Measurements from ENCODE around the gene FBXW9.
A peak's percentile ranks its signal among the peaks of the same experiment; 100 is the strongest.
"Not testable (repeated sequence)": the region's sequence is repeated elsewhere in the genome, so short reads cannot be mapped to it uniquely, and the experiment has no call there.

Gene FBXW9

DNA sequence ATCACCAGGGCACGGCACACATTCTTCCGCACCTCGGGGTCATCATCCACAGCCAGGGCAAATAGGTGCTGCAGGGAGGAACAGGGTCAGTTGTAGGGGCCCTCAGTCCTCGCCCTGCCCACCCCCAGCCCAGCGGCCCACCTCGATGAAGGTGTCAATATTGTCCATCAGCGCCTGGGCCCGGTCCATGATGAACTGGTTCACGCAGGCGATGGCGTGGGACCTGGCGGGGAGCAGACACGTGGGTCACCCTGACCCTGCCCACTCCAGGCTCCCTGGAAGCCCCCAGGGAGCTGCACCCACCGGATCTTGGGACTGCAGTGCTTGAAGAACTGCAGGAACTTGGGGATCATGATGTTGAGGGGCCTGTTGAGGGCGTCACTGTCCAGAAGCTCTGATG is 18.7 kb upstream of the FBXW9 start:
- DNase-seq, result no peak

DNA sequence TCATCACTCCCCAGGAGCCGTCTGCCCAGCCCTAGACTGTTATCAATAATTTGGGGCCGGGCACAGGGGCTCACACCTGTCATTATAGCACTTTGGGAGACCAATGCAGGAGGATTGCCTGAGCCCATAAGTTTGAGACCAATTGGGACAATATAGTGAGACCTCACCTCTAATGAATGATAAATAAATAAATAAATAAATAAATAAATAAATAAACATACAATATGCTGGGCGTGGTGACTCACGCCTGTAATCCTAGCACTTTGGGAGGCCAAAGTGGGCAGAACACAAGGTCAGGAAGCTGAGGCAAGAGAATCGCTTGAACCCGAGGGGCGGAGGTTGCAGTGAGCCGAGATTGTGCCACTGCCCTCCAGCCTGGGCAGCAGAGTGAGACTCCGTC is 16.9 kb upstream of the FBXW9 start:
- DNase-seq, result not testable (repeated sequence)

DNA sequence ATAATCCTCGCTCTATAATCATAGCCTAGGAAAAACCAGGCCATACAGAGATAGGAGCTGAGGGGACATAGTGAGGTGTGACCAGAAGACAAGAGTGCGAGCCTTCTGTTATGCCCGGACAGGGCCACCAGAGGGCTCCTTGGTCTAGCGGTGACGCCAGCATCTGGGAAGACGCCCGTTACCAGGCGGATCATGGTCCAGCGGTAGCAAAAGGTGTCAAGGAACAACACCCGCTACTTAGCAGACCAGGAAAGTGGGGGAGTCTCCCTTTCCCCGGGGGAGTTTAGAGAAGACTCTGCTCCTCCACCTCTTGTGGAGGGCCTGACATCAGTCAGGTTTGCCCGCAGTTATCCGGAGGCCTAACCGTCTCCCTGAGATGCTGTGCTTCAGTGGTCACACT is 15.6 kb upstream of the FBXW9 start:
- not testable (repeated sequence) for DNase-seq

DNA sequence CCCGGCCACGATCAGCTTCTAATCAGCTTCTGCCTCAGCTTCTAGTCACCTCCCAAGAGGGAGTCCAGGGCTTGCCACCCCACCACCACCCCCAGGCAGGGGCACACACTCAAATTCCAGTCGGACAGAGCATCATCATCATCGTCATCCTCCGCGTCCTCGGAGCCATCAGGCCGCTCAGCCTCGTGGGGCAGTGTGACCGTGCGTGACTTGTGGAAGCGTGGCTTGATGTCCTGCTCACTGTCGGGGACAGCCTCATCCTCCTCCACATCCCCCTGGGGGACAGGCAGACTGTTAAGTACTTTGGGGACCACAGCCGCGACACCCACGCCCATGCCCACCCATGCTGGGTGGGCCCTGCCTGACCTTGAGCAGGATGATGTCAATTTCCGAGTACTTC is 14.8 kb upstream of the FBXW9 start:
- no peak for DNase-seq

DNA sequence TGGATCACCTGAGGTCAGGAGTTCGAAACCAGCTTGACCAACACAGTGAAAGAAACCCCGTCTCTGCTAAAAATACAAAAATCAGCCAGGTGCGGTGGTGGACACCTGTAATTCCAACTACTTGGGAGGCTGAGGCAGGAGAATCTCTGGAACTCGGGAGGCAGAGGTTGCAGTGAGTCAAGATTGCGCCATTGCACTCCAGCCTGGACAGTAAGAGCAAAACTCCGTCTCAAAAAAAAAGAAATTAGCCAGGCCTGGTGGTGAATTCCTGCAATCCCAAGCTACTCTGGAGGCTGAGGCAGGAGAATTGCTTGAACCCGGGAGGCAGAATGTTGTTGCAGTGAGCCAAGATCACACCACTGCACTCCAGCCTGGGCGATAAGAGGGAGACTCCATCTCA is 12.2 kb upstream of the FBXW9 start:
- DNase-seq, result no peak

DNA sequence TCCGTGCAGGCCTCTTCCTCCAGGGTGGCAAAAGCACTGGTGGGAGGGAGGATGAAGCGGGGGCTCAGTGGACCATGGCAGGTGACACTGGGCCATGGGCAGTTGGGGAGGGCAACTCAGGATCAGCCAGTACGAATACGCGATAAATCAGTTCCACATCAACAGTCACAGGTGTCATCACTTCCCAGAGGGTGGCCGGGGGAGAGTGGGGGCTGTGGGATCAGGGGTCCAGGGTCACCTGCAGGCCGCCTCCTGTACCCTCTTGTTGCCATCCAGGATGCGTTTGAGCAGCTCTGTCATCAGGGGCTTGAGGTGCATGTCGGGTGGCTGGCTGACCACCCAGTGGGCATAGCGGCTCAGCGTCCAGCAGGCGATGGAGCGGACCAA is 9.9 kb upstream of the FBXW9 start:
- DNase-seq, result no peak

DNA sequence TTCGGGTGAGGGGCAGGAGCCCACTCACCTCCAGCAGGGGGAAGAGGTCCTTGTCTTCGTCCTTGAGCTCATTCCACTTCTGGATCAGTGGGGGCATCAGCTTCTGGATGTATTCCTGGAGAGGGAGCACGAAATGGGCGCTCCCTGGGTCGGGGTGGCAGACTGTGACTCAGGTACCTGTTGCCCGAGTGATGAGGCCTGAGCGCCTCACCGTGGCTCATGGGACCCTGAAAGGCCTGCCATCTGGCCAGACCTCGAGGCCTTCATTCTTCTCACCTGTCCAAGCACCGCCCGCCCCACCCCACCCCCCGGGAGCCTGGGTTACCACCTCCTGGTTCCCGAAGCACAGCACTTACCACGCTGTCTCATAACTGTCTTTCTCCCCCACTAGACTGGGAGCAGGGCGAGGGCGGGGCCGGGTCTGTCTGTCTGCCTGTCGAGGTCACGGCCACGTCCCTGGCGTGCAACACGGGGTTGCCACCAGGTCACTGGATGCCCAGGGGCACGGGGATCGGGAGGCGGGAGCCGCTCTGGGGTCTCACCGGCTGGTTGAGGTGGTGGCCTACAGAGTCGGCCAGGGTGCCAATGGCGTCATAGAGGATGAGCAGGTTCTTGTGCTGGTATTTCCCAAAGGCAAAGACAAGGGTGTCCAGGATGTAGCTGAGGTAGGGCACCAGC is 9.4 kb upstream of the FBXW9 start:
- no peak for DNase-seq

DNA sequence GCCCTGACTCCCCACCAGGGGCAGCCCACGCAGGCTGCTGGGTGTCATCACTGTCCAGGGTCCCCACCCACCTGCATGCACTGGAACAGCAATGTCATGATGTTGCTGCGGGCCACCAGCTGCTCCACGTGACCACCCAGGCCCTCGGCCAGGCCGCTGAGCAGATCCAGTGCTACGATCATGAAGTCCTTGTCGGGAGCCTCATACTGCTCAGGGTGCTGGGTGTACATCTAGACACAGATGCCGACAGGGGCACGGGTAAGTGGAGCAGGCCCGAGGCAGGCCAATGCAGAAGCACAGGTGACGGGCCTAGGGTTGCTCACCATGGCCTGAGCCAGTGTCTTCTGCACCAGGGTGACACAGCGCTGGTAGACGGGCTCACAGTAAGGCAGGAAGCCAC is 8.7 kb upstream of the FBXW9 start:
- no peak for DNase-seq

DNA sequence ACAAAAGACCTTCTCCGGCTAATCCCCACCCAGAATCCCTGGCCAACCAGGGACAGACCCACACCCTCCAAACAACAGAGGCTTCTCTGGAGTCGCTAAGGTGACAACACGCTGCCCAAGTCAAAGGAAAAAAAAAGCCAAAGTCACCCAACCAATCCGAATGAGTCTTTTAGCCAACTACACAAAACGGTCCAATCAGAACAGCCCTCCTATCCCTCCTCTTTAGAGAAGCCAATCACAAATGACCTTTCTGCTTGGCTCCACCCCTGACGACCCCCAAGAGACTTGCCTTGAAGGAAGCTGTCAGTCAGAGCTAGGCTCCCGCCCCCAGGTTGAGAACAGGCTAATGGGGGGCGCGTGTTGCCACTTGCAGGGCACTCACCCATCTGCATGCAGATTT is 6.6 kb upstream of the FBXW9 start:
- no peak for DNase-seq

DNA sequence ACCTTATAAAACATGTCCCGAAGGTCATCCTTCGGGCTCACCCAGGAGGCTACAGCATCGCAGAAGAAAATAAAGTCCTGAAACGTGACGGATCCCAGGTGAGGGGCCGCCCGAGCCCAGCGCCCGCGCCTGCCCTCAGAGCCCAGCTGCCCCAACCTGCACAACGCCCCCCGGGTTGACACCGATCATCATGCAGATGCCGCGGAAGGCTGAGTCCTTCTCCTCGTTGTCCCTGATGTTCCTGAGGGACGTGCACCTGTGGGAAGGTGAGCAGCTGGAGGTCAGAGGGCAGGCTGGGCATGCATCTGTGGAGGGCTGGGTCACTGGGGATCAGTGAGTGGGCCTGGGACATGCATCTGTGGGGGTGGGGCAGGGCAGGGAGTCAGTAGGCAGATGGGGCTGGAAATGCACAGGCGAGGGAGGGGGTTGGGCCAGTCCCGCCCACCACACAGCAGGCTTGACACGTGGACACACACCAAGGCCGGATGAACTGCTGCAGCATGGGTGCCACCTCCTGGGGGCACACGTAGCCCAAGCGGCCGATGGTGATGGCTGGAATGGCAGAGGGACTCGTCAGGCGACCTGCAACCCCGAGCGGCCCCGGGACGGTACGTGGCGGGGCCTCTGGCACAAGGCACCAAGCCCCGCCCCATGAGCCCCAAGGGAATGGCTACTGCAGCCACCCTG is 5.3 kb upstream of the FBXW9 start:
- DNase-seq, result no peak

DNA sequence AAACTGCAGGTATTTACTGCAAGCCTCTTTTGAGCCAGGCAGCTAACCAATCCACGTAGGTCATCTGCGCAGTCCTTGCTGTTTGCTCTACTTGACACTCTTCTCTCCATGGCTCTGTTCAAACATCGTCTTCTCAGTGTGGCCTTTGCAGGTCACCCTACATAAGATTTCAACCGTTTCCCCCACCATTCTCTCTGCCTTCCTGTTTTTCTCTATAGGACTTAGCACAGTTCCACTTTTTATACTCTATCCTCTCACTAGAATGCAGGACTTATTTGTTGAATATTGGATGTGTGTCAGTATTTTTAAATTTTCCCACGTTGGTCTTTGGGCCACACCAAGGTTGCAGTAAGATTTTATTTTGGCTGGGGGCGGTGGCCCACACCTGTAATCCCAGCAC is 1.7 kb upstream of the FBXW9 start:
- no peak for DNase-seq

DNA sequence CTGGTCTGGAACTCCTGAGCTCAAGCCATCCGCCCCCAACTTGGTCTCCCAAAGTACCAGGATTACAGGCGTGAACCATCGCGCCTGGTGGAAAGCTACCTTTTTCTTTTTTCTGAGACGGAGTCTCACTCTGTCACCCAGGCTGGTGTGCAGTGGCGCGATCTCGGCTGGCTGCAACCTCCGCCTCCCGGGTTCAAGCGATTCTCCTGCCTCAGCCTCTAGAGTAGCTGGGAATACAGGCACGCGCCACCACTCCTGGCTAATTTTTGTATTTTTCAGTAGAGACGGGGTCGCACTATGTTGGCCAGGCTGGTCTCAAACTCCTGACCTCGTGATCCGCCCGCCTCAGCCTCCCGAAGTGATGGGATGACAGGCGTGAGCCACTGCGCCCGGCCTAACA is 994 bp upstream of the FBXW9 start:
- not testable (repeated sequence) for DNase-seq

DNA sequence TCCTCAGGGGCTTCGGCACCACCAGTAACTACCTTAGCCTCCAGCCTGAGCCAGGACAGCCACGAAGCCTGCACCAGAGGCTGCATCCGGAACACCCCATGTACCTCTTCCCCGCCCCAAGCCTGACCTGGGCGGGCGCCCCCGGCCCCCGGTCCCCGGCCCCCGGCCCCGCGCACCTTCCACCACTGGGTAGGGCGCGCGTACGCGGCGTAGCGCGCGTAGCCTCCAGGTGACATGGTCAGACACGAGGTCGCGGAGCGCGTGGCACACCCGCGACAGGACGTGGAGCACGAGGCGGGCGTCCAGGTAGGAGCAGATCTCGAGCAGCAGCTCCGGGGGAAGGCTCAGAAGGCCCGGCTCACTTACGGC is 450 bp downstream of the FBXW9 start:
- DNase-seq, result no peak

DNA sequence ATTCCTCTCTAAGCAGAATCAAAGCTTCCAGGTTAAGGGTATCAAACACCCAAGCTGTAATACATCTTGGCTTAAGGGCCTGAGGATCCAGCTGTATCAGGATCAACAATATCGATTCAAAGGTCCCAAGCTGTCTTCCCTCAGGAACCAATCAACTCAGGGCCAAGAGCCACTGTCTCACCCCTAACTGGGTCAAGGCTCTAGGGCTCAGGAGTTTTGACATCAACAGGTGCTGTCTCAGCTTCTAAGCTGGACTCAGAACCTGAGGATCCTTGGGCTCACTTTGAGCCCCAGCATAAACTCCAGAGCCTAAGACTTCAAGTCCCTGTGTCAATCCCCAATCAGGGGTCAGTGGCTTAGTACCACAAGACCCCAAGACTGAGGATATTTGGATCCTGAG is 917 bp downstream of the FBXW9 start:
- no peak for DNase-seq

DNA sequence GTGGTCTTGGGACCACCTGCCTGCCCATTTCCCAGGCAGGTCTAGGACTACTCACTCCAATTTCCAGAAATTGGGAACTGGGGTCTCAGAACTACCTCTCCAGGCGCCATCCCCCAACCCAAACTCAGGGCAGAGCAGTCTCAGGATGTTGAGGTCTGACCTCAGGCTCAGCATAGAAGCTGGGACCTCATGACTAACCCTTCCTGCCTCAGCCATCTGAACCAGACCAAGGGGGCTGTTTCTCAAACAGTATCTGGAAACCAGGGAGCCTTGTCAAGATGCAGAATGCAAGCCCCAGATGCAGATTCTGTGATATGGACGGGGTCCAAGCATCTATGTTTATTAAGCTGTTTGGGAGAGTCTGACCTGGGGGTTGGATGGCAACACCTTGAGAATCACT is 1.3 kb downstream of the FBXW9 start:
- DNase-seq, result no peak

DNA sequence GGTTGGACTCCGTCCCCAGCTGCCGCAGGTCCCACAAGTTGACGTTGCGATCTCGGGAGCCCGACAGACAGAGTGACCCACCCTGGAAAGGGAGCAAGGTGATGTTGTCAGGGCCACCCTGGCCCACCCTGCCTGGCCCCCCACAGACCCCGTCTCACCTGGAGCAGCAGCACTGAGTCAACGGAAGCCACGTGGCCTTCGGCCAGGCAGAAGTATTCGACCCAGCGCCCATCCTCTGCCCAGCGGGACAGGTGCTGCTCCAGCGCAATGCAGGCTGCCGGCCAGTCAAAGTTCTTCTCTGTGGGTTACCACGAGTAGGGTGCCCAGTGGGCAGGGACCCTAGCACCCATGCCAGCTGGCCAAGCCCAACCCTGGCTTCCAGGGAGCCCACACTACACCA is 1.8 kb downstream of the FBXW9 start:
- DNase-seq, result no peak

DNA sequence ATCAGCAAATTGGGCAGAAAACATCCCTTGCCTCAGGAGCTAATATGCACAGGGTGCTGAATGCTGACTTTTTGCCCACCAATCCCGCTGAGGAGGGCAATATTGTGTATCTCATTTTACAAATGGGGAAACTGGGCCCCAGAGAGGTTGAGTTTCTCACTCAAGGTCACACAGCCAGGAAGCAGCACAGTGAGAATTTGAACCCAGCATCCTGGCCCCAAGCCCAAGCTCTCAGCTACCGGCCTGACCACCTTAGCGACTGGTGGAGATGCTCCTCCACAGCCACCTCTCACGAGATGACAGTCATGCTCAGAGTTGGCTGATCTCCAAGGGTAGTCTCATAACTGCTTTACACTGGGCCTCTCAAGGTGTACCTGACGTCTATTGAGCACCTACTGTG is 3.5 kb downstream of the FBXW9 start:
- DNase-seq, result no peak

DNA sequence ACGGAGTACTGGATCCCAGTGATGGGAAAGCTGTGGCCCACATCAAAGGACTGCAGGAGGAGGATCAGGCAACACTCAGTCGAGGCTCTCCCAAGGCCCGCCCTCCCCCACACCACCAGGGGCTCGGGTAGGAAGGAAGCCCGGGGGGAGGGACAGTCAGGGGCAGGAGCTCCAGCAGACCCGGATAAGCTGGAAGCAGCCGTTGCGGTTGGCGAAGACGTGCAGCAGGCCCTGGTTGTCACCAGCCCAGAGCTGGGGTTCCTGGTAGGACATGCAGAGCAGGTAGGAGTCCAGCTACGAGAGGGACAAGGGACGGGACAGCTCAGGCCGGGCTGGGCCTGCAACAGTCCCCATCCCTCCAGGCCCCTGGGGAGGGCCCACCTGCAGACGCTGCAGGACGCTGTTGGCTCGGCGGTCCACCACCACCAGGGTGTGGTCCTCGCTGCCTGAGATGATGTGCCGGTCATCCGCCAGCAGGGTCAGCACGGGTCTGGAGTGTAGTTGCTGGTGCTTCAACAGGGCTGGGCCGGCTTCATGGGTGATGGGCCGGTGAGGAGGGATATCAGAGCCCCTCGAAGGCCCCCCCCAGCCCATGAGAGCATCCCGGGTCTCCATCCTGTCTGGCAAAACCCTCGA is 6.7 kb downstream of the FBXW9 start:
- DNase-seq, result no peak

DNA sequence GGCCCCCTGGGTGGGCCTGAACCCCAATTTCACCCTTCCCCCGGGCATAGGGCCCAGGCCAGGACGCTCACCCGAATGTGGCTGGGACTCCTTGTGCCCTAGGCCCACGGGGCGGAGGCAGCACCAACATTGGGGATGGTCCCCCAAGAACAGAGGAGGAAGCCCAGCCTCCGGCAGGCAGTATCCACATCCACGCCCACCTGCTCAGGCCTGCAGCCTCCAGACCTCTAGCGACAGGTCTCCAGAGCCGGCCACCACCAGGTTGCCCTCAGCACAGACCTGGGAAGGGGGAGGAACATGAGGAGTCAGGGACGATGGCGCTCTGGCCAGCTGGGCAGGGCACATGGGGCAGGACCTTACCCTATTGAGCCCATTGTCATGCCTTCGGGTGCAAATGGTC is 7.4 kb downstream of the FBXW9 start:
- DNase-seq, result no peak

DNA sequence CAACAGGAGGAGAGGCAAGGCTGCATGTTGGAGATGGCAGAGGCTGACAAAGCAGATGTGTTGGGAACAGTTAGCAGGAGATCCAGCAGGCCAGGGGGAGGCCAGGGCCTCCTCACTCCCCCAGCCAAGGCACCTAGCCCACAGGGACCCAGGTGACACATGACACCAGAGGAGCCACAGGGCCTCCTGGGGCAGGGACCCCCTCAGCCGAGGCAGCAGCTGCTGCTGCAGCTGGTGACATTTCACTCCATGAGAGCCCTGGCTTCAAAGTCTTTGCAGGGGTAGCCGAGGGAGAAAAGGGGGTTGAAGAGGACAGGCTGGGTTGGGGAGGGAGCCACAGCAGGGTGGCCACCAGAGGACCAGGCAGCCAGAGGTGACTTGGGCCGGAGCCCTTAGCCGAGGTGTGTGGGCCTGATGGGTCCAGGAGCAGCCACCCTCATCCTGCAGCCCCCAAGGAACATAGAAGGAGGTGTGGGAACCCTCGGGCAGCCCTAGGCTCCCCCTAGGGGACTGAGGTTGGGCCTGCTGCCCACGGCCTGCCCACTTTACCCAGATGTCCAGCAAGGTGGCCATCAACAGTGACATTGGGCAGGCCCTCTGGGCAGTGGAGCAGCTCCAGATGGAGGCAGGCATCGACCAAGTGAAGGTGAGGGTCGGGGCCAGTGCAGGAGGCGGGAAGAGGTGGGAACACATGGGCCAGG is 8.8 kb downstream of the FBXW9 start, which contains the start of gene GNG14:
Gene GNG14, plus strand, starts transcription at position 503 of the 701 bp plus-strand sequence. Its CDS starts 51 bp downstream, at position 554.
- DNase-seq, result no peak

DNA sequence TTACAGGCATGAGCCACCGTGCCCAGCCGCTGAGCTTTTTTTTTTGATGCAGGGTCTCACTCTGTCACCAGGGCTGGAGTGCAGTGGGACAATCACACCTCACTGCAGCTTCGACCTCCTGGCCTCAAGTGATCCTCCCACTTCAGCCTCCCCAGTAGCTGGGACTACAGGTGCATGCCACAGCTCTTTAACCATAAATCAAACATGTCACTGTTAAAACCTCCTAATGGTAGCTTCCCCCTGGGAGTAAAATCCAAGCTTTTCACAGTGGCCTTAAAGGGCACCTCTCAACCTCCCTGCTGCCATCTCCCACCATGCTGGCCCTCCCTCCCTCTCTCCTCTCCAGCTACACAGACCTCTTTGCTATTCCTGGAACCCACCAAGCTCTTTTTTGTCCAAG is 10.6 kb downstream of the FBXW9 start:
- DNase-seq, result no peak

DNA sequence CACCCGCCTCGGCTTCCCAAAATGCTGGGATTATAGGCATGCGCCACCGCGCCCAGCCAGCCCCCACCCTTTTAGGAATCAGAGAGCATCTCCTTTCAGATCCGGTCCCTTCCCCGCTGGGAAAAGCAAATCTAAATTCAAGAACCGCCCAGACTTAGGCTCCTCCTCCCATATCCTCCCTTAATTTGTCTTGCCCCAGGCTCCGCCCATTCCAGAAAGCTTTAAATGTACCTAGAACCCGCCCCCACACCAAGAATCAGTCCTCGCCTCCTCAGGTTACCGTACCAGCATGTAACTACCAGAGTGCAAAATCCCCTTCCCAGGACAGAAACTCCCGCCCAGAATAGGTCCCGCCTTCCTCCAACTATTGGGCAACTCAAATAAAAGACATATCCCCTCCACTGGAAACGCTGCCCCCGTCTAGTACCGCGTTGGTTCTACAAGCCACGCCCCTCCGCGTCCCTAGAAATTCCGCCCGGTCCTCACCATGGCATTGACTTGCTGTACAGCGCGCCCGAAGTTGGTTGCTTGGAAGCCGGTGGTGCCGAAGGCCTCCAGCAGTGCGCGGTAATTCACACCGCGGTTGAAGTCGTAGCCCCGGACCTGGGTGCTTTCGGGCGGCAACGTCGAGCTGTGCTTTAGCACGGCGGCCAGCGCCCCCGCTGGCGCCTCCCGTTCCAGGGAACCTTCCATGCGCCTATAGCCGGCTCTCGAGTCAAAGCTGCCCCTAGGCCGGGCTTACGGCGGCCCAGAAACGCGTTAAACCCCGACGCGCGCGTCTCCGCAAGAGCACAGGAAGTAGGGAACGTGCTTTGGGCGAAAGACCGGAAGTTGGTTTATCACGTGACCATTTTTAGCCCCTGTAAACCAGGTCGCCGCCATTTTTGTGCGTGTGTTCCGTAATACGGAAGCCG is 15.1 kb downstream of the FBXW9 start, which contains the start of gene DHPS:
Gene DHPS, minus strand, starts transcription at position 807 of the 914 bp plus-strand sequence. Its CDS starts 114 bp downstream, at position 693.
- DNase-seq, result peak; percentile 92

DNA sequence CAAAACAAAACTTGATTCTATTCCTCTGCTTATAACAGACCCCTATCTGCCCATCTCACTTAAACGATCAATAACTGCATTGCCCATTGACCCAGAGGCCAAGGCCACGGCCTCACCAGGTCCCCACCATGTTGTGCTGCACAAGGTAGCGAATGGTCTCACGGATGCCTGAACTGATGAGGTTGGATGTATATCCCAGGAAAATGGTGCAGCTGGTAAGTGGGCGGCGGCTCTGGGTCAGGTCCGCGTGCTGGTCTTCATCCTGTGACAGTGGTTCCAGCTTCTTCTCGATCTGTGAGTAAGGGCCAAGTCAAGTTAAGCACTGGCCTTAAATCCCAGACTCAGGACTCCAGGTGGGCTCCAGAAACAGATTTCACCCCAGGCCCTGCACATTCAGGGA is 16.4 kb downstream of the FBXW9 start:
- no peak for DNase-seq
